Measurements from ENCODE around the gene ZNF230.

GRCh38 chr19:44050740-44051649 lies 48.2 kb downstream of the ZNF230 start:
- TF ChIP-seq, protein P1, sequence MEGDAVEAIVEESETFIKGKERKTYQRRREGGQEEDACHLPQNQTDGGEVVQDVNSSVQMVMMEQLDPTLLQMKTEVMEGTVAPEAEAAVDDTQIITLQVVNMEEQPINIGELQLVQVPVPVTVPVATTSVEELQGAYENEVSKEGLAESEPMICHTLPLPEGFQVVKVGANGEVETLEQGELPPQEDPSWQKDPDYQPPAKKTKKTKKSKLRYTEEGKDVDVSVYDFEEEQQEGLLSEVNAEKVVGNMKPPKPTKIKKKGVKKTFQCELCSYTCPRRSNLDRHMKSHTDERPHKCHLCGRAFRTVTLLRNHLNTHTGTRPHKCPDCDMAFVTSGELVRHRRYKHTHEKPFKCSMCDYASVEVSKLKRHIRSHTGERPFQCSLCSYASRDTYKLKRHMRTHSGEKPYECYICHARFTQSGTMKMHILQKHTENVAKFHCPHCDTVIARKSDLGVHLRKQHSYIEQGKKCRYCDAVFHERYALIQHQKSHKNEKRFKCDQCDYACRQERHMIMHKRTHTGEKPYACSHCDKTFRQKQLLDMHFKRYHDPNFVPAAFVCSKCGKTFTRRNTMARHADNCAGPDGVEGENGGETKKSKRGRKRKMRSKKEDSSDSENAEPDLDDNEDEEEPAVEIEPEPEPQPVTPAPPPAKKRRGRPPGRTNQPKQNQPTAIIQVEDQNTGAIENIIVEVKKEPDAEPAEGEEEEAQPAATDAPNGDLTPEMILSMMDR (IDR thresholded peaks at IDR 0.05; ENCODE audit: insufficient read depth, low read depth, low read length) = no peak
- TF ChIP-seq EZH2 (IDR thresholded peaks at IDR 0.05; ENCODE audit: insufficient read depth, low read length) = no peak
